Transverse colon (tissue), 4 donors: ENCODE measurements around the gene CD6.

Source experiments
- CTCF ChIP-seq, 5 experiments: fragments of 200-600 bp in 3 of 5; fragments of 450-650 bp in 2 of 5; sonication (generic) in 3 of 5; IDR thresholded peaks; 1 replicate in 2 of 5; 2 replicates in 3 of 5; pipeline ENCODE4 v1.5.1; 2016 to 2017; ENCODE audit warnings: antibody characterized with exemption in 5 of 5, inconsistent platforms in 3 of 5, mild to moderate bottlenecking in 2 of 5, moderate library complexity in 1 of 5
- EP300 ChIP-seq: sonication (generic); formaldehyde crosslinking; IDR thresholded peaks from one replicate; pipeline ENCODE4 v1.6.1; 2017; ENCODE audit warnings: antibody characterized with exemption, low read depth
- POLR2A ChIP-seq: fragments of 450-650 bp; IDR thresholded peaks from one replicate; pipeline ENCODE4 v1.6.1; 2016; ENCODE audit warnings: antibody characterized with exemption, mild to moderate bottlenecking, moderate library complexity
- POLR2AphosphoS5 ChIP-seq, 3 donors: sonication (generic); formaldehyde crosslinking; IDR thresholded peaks; one replicate each; pipeline ENCODE4 v1.6.1; 2016; ENCODE audit warnings: antibody characterized with exemption in 3 of 3

- TF ChIP-seq EP300 (no peak), CTCF (IDR thresholded peaks at IDR 0.05) (no peak), POLR2A (no peak), POLR2AphosphoS5 (IDR thresholded peaks at IDR 0.05) (no peak)
Measured at GRCh38 chr11:60927061-60927592, 44.4 kb upstream of the CD6 start.
